MM.1S (cell line): ENCODE results near the gene TXNRD1.

Source experiments
- CTCF ChIP-seq: fragments of 300-600 bp; sonication (generic); IDR thresholded peaks from 2 replicates; pipeline ENCODE4 v1.5.1; 2016; ENCODE audit warnings: antibody characterized with exemption, low read length, mixed read lengths
- EZH2phosphoT487 ChIP-seq: fragments of 300-600 bp; sonication (generic); IDR thresholded peaks from 2 replicates; pipeline ENCODE4 v1.6.1; 2018; ENCODE audit warnings: antibody characterized with exemption, low read length

DNA sequence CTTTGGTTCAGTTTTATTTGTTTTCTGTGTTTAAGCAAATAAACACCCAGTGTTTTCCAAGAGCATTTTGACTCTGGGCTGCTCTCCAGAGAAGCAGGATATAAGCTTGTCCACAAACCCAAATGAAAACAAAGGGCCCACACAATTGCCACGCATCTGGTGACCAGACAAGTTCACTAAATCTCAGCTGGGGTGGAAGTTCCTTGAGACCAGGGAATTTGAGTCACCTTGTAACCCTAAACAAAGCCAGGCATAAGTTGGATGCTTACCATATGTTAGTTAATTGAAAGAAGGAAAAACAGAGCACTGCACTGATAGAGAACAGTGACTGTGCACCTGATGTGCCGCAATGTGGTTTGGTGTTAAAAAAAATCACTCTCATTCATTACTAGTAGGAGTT, 1.6 kb upstream of the TXNRD1 start:
- TF ChIP-seq CTCF (no peak), EZH2phosphoT487 (no peak)
